ENCODE measurements around the gene PRR4.

PRR4 gene

DNA sequence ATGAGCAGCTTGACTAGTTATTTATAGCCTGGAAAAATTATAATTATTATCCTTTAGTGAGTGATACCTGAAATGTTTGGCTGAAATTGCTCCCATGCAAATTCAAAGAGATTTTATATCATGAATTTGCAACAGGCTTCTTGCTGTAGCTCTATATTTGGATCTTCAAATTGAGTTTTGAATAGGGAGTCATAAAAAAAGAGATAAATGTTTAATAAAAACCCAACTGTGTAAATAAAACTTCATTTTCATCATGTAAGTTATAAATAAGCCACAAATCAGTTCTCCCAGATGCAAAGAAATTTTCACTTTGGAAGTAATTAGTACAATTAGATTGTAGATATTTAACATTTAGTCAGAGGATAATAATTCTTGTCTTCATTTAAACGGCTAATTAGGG, 42.1 kb downstream of the PRR4 start, which contains the start of gene TAS2R8:
Gene TAS2R8, minus strand, starts transcription at position 101 of the 400 bp plus-strand sequence. CDS start 306 bp downstream, outside the sequence.
- intact Hi-C loops (cut with DNase I) = no loop called here
- DNase-seq = no peak

DNA sequence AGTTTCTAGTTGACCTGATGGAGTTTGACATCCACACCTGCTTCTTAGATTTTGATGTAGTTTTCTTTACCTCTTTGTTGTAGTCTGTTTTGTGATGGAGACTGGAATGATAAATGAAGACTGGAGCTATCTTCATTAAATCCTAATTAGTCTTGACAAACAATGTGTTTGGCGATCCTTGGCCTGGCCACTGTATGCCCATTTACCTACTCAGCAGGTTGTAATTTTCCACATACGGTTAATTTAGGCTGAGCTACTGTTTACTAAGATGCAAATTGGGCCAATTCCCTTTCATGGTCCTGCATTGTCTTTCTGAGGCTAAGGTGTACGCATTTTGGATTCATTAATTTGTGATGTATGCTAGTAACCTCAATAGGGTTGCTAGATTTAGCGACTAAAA, 46.7 kb downstream of the PRR4 start, which contains the start of gene TAS2R7:
Gene TAS2R7, minus strand, starts transcription at position 41 of the 400 bp plus-strand sequence. CDS start 57 bp downstream, outside the sequence.
- intact Hi-C loops (cut with DNase I) = no loop called here

DNA sequence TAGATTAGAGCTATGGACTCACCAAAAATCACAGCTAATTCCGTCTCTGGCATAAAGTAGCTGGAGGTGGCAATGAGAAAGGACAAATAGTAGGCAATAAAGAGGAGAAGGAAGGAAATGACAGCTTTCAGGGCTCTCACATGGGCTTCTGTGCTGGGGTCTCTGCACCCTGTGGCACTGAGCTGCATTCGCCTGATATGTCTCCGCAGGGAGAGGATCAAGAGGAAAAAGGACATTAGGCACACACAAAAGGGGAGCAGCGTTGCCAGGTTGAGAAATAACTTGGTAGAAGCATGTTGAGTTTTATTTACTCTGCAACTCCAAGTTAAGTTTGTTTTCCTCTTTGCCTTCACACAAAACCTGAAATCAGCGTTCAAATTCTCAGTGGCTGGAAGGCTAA, 47.5 kb downstream of the PRR4 start:
- no peak for DNase-seq
- intact Hi-C loops (cut with DNase I) = no loop called here

More for the DNA sequence above, 46.7 kb downstream of the PRR4 start, which contains the start of gene TAS2R7:
- DNase-seq = no peak
